HG03108 (cell line): Measurements from ENCODE around the gene PLAAT4.

Experiments used
- ATAC-seq: cut with Tn5 transposase; IDR thresholded peaks from one replicate; pipeline ENCODE4 v1.9.1; 2021; ENCODE audit warnings: moderate library complexity; ENCODE audit not compliant: unreplicated experiment

PLAAT4 gene

GRCh38 chr11:63536669-63537292, at the start of gene PLAAT4:
Gene PLAAT4 (plus strand): TSS chr11:63536808. CDS start chr11:63536869, 61 bp downstream.
- ATAC-seq, result no peak

GRCh38 chr11:63488789-63489188, 47.8 kb upstream of the PLAAT4 start:
- ATAC-seq, result no peak

GRCh38 chr11:63489879-63490278, 46.7 kb upstream of the PLAAT4 start:
- no peak for ATAC-seq

- ATAC-seq, result no peak
Measured at GRCh38 chr11:63490551-63491239, 45.9 kb upstream of the PLAAT4 start, which contains the start of gene PLAAT5. Gene PLAAT5 (minus strand): TSS chr11:63491167. CDS start chr11:63491034, 133 bp downstream.

GRCh38 chr11:63491240-63491587, 45.4 kb upstream of the PLAAT4 start:
- ATAC-seq, result no peak

GRCh38 chr11:63491636-63492372, 44.8 kb upstream of the PLAAT4 start:
- no peak for ATAC-seq

- no peak for ATAC-seq
Measured at GRCh38 chr11:63492441-63492840, 44.2 kb upstream of the PLAAT4 start.

GRCh38 chr11:63493127-63493526, 43.5 kb upstream of the PLAAT4 start:
- no peak for ATAC-seq

- ATAC-seq, result no peak
Measured at GRCh38 chr11:63494975-63495374, 41.6 kb upstream of the PLAAT4 start.

- ATAC-seq, result no peak
Measured at GRCh38 chr11:63499874-63500273, 36.7 kb upstream of the PLAAT4 start.

GRCh38 chr11:63501236-63501635, 35.4 kb upstream of the PLAAT4 start:
- ATAC-seq, result no peak

GRCh38 chr11:63502252-63502820, 34.3 kb upstream of the PLAAT4 start:
- ATAC-seq, result no peak

GRCh38 chr11:63503492-63503891, 33.1 kb upstream of the PLAAT4 start:
- no peak for ATAC-seq

GRCh38 chr11:63504054-63504453, 32.6 kb upstream of the PLAAT4 start:
- ATAC-seq, result no peak

GRCh38 chr11:63504933-63505586, 31.5 kb upstream of the PLAAT4 start:
- no peak for ATAC-seq

- ATAC-seq, result no peak
Measured at GRCh38 chr11:63505857-63506528, 30.6 kb upstream of the PLAAT4 start, which contains the start of gene LGALS12. Gene LGALS12 (plus strand): TSS chr11:63506084. CDS start chr11:63506459, 375 bp downstream.

GRCh38 chr11:63506876-63507275, 29.7 kb upstream of the PLAAT4 start:
- no peak for ATAC-seq

- no peak for ATAC-seq
Measured at GRCh38 chr11:63507511-63507910, 29.1 kb upstream of the PLAAT4 start.

- no peak for ATAC-seq
Measured at GRCh38 chr11:63508009-63508408, 28.6 kb upstream of the PLAAT4 start.

GRCh38 chr11:63508745-63509144, 27.9 kb upstream of the PLAAT4 start:
- no peak for ATAC-seq
